GM19452 (cell line): Measurements from ENCODE around the gene HRK.
A peak's percentile ranks its signal among the peaks of the same experiment; 100 is the strongest.

ENCODE experiments used
- ATAC-seq: cut with Tn5 transposase; IDR thresholded peaks from one replicate; pipeline ENCODE4 v1.9.1; 2021; ENCODE audit not compliant: unreplicated experiment

The HRK gene

DNA sequence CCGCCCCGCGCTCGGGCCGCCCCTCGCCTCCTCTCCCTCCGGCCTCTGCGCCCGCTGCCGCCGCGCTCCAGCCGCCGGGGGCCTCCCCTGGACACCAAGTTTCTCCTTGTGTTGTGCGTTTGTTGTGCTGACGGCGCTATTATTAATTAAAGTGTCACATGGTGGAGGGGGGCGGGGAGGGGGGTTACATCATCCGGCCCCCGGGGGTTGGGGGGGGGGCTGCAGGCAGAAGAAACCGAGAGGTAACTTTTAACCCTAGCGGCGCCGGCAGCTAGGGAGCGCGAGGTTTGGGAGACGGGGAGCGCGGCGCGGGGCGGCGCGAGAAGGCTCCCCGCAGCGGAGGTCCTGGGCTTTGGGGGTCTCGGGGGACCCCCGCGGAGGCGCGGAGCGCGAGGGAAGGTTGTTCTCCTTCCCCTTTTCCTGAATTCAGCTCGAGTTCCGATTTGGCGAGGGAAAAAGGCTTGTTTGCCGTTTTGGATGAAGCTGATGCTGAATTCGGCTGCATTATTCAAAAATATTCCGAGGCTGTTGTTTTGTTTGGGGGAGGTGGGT is at the start of gene HRK:
Gene HRK (minus strand): TSS at position 117 of the 552 bp plus-strand sequence. CDS start 134 bp downstream, outside the sequence.
- ATAC-seq: no peak

DNA sequence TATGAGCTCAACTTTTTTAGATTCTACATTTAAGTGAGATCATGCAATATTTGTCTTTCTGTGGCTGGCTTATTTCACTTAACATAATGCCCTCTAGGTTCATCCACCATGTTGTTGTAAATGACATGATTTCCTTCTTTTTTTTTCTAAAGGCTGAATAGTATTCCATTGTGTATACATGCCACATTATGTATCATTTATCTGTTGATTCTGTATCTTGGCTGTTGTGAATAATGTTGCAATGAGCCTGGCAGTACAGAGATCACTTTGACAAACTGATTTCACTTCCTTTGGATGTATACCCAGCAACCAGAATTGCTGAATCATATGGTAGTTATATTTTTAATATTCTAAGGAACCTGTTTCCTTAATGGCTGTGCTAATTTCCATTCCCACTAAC is 48.6 kb upstream of the HRK start:
- no peak for ATAC-seq

DNA sequence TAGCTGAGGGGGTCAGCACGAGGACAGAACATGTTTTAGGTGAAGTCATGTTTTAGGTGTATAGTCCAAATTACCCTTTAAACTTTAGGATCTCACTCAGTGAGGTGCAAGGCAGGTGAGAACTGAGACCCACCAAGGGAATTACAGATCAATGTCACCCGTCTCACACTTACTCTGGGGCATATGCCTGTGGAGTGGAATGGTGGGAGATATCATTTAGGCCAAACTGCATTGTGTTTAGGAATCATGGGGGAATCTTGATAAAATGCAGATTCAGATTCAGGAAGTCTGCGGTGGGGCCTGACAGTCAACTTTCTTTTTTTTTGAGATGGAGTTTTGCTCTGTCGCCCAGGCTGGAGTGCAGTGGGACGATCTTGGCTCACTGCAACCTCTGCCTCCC is 47.3 kb upstream of the HRK start:
- ATAC-seq: no peak

DNA sequence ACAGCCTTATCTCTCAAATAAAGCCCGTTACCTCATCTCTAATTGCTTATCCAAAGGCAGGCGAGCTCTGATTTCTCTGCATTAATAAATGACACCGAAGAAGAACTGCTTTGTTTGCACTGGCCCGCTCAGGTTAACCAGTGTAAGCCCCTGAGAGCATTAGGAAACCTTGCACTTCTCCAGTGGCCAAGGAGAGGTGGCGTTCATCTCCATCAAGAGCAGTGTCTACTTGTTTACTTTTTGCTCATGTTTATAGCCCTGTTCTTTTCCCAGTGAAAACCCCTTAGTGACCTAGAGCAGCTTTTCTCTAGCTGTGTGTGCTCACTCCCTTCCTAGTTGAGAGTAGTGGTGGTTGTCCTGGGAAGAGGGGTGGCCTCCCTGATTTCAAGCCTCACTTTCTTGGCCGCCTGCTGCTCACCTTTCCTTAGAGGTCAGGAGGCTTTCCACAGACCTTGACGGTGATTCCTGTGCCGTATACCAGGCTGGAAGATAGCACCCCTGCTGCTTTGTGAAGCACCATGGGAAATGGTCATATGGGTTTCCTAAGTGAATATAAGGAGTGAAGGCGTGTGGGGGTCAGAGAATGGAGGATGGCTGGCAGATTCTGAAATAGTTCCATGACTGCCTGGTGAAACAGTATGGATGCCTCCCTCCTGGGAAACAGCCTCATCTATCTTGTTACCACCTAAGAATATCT is 46.2 kb upstream of the HRK start:
- no peak for ATAC-seq

DNA sequence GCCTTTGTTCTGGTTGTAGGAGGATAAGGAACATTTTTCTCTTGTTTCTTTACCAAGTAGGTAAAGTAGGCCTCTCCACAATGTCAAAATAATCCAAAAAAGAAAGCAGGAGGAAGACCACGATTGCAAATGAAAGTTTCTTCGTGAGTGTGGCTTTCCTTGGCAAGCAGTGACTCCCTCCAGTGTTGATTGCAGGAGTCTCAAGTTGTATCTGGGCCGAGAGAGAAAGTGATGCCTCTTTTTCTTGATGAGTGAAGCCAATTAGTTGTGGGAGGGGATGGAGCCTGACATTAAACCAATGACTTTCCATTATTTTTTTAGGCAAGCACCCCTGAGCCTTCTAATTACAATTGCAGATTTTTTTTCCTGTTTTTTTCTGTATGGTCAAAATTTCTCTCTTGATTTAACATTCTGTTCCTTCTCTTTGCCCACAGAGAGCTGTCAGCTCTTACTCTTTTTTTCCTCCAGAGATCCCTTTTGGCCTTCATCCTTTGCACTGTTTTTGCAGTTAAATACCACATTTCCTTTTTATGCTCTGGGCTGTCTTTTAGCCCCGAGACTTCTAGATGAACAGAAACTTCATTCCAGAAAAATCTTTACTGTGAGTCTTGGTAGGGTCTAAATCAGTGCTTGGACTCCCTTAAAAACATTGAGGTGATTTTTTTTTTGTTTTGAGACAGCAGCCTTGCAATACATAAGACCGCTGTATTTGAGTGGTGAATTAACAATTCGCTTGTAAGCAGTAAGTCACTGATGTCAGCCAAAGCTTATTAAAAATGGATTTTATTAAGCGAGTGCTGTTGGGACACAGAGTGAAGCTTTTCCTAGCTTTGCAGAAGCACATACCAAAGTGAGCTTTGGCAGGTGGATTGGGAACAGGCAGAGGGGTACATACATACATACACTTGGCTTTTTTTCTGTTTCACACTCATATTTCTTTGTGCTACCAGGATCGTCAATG is 45.3 kb upstream of the HRK start:
- no peak for ATAC-seq

DNA sequence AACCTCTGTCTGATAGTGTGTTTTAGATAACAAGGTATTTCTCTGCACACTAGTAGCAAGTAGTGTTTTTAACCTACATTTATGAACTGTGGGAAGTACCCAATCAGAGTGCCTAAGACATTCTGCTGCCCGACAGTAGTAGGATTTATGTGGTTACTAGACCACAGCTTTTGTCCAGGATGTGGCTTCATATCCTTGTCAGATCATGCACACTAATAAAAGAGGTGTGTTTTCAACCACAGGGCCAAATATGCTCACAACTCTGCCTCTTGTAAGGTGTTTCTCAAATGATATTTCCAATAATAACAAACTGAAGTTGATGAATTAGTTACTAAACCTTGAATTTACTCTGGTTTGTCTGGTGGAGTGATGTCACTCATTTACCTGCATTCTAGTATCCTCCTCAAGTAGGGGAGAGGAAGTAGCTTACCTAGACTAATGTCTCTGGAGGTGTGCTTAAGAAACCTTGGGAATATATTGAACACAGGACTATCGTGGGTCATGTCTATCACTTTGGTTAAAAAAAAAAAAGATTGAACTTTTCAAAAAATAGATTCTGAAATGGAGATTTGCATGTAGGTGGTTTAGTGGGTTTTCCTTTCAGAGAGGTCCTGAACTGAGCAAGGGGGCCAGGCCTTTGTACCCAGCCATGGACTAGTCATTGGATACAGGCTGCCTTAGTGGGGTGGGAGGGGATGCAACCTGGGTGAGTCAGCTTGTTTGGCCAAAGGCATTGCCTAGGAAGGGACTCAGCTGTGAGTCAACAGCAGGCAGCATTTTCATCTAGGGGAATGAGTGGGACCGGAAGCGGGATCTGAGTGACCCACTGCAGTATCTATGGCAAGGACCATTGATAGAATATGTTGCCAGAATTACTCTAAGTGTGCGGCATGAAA is 43.6 kb upstream of the HRK start:
- ATAC-seq: peak; percentile 89

DNA sequence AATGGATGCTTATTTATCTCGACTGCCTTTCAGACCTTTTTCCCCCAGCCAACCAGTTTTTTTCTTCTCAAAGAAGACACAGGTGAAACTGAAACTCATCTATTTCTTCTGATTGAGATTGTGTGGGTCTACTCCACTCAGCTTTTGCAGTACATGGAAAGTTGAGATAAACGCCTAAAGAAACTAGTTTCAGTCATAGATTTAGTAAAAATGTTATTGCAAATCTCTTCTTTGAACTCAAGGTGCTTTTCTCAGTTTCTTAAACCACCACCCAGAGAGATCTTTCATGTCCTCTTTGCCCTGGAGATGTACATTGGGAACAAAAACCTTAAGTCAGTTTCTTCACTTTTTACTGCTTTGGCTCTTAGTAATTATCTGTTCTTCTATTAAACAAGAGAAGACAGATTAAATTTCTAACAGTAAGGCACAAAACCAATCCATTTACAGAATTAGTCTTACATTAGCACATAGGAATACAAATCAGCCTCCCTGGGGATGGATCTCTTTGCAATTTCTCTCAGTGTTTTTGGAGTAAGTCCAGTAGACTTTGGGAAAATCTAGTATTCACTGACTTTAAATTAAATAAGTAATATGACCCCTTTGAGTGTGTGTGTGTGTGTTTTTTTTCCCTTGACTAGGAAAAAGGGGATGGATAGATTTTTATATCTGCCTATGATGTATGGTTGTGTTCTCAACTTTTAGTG is 41.1 kb upstream of the HRK start:
- peak; percentile 41 for ATAC-seq

DNA sequence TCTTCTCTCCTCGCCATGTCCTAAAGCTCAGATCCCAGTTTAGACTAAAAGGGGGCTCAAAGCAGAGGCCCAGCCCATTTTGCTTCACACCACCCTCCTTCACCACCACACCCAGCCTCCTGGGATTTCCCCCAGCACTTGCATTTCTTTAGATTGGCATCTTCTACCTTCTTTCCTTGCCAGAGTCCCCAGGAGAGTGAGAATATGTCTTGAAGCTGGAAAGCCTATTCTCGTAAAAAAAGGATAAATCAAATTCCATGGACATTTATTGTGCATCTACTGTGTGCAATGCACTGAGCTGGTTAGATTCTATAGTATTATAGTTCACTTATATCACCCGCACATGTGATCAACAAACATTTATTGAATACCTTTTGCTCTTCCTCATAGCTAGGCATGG is 39.7 kb upstream of the HRK start:
- no peak for ATAC-seq

DNA sequence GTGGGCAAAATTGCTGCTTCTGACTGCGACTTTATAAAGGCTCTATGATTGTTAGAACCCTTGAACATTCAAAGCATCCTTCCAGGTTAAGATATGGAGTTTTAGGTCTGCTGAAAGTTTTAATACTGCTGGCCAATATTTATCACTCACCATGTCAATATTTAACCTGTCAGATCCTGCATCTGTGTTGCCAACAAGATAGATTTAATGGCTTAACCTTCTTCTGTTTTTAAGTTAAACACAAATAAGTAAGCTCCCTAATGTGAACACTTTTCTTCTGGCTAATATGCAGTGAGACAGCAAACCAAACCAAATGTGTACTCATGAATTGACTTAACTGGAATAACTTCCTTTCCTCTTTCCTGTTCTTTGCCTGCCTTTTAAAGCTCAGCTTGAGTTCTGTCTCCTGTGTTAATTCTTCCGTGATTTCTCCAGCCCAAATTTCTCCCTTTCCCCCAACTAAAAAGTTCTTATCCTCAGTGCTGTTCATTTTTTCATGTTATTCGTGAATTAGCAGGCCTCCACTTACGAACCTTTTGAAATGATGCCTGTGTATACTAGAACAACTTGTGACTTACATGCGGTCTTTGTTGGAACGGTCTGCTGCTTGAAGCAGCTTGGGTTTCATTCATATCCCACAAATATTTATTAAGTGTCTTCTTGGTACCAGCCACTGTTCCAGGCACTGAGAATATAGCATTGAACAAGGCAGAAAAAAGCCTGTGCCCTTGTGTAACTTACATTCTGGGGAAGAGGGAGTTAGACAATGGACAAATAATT is 38.7 kb upstream of the HRK start:
- no peak for ATAC-seq

DNA sequence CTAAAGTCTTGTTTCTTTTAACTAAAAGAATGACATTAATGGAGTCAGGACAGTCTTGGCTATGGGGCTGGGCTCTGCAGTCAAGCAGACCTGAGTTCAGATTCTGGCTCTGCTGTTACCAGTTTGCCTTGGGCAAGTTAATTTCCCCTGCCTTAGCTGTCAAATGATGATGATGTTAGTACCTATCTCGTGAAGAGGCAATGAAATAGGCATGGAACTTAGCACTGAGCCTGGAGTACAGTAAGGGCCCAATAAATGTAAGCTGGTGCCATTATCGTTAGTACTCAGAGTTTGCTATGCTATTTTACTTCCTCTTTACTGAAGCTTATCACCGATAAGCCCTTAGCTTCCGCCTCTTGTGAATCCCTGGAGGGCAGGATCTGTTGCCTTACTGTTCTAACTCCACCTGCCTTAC is 38.0 kb upstream of the HRK start:
- ATAC-seq: no peak

DNA sequence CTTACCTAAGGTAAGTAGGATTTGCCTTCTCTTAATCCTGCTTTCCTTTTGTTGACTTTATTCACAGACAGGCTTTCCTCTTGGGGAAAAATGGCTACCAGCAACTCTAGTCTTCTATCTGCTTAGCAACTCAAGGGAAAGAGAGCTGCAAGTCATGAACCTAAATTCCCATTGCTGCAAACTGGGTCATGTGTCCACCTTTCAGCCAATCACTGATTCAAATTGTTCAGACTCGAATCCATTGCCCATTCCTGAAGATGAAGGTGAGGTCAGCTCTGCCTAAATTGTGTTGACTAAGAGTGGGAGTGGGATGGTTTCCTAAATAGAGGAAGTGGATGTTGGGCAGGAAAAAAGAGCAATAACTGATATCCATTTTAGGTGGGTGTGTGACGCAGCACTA is 37.2 kb upstream of the HRK start:
- no peak for ATAC-seq

DNA sequence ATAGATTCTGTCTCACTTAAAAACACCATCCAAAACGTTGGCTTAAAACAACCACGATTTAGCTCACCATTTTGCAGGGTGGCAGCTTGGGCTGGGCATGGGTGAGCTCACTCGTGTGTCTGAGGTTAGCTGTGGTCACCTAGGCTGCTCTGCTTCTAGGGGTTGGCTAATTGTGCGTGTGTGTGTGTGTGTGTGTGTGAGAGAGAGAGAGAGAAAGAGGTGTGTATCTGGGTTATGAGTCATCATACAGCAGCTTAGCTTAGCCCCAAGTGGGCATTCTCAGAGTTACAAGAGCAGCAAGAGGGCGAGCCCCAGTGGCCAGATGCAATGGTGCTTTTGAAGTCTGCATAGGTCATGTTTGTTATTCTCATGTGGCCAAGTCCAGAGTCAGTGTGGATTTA is 35.5 kb upstream of the HRK start:
- peak; percentile 80 for ATAC-seq

DNA sequence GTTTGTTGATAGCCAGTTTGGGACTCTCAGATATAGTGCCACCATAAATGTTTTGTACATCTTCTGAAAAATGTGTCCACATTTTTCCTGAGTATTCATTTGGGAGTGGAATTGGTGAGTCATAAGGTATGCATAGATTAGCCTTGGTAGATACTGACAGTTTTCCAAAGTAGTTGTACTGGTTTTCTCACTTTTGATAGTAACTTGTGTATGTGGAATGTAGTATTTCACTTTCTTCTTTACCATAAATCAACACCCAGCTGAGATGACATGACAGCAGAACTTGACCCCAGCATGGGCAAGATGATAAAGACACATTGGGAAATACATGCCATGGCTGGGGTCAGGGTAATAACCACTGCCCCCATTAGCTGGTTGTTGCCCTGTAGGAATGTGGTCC is 34.9 kb upstream of the HRK start:
- no peak for ATAC-seq

DNA sequence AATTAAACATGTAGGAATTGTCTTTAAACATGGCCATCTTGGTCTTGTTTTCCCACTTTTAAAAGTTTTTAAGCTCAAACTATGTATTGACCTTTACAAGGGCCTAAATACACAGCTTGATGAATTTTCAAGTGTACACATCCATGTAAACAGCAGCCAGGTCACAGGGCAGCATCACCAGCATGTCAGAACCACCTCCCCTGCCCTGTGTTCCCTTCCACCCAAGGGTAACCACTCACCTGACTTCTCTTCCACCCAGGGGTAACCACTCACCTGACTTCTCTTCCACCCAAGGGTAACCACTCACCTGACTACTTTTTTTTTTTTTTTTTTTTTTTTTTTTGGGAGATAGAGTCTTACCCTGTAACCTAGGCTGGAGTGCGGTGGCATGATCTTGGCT is 34.1 kb upstream of the HRK start:
- no peak for ATAC-seq

DNA sequence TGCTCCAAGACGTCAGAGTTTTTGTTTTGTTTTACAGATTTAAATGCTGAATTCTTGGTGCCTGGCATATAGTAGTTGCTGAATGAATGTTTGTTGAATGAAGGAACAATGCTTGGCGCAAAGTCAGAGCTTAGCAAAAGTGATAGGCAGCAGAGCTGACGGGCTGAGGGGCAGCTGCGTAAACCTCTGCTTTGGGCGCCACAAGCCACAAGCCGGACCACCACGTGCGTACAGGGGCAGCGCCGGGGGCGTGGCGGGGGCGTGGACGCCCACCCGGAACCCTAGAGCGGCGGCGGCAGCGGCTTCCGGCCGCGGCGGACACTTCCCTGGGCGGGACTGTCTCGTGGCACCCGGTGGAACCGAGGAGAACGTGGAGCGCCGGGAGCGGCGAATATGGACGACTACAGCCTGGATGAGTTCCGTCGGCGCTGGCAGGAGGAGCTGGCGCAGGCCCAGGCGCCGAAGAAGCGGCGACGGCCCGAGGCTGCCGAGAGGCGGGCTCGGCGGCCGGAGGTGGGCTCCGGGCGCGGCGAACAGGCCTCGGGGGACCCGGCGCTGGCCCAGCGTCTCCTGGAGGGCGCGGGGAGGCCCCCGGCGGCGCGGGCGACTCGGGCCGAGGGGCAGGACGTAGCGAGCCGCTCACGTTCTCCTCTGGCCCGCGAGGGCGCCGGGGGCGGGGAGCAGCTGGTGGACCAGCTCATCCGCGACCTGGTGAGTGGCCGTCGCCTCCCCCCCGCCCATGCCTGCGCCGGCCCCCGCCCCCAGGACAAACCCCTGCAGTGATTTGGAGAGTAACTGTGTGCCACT is 29.6 kb upstream of the HRK start, which contains the start of gene FBXW8:
Gene FBXW8 (plus strand): TSS at position 306 of the 807 bp plus-strand sequence. CDS start 88 bp downstream, at position 394.
- peak; percentile 84 for ATAC-seq

DNA sequence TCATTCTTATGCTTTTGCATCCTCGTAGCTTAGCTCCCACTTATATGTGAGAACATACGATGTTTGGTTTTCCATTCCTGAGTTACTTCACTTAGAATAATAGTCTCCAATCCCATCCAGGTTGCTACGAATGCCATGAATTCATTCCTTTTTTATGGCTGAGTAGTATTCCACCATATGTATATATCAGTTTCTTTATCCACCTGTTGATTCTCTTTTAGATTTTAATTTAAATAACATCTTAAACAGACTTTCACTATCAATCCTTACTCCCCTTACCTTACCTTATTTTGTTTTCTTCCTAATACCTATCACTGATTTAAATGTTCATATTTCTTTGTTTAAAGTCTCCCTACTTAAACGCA is 29.0 kb upstream of the HRK start:
- ATAC-seq: no peak

DNA sequence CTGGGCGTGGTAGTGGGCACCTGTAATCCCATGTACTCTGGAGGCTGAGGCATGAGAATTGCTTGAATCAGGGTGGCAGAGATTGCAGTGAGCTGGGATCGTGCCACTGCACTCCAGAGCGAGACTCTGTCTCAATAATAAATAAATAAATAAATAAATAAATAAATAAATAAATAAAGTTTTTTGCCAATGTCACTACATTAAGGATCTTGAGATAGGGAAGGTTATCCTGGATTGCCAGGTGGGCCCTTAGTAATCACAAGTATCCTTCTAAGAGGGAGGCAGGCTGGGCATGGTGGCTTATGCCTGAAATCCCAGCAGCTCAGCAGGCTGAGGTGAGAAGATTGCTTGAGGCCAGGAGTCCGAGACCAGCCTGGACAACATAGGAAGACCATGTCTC is 25.0 kb upstream of the HRK start:
- ATAC-seq: no peak

DNA sequence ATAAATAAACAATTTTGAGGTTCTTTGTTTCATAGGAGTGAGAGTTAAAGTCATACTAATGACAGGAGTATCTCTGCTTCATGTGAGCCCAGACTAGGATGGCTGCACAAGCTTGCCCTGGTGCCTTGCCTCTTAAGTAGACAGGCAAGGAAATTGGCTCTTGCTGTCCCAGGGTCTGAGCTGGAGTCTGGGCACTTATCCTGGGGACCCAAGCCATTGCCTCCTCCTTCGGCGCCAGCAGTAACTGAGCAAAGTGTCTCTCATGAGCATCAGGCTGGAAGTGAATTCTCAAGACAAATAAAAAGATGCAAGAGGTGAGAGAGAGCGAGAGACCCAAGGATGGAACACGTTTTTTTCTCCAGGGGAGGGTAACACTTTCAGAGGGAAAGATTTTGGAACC is 22.6 kb upstream of the HRK start:
- ATAC-seq: no peak

DNA sequence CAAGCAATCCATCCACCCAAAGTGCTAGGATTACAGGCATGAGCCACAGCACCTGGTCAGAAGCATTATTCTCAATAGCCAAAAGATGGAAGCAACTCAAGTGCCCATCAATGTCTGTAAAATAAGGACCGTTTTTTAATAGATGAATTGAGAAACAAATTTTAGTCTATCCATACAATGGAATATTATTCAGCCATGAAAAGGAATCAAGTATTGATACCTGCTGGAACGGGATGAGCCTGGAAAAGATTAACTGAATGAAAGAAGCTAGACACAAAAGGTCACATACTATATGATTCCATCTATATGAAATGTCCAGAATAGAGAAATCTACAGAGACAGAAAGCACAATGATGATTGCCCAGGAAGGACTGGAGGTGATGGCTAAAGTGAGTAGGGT is 20.4 kb upstream of the HRK start:
- no peak for ATAC-seq
